HL-60 (cell line): ENCODE measurements around the gene ZDHHC21.

Source experiments
- CTCF ChIP-seq: IDR thresholded peaks from one replicate; pipeline ENCODE4 v1.5.1; 2011; ENCODE audit warnings: low read length, control low read depth, inconsistent platforms; ENCODE audit not compliant: insufficient read depth
- GABPA ChIP-seq: IDR thresholded peaks from 2 replicates; pipeline ENCODE4 v1.6.1; 2012; ENCODE audit warnings: low read depth
- POLR2AphosphoS5 ChIP-seq: IDR thresholded peaks from 2 replicates; pipeline ENCODE4 v1.6.1; 2012; ENCODE audit warnings: low read depth
- REST ChIP-seq: IDR thresholded peaks from 2 replicates; pipeline ENCODE4 v1.6.1; 2012; ENCODE audit warnings: low read depth; ENCODE audit not compliant: insufficient replicate concordance
- SPI1 ChIP-seq: IDR thresholded peaks from 2 replicates; pipeline ENCODE4 v1.6.1; 2012; ENCODE audit warnings: low read depth, mild to moderate bottlenecking, borderline replicate concordance

- TF ChIP-seq CTCF (no peak), POLR2AphosphoS5 (no peak), REST (no peak), GABPA (no peak), SPI1 (no peak)
Observed at GRCh38 chr9:14733133-14733532, 39.9 kb upstream of the ZDHHC21 start.
